Measurements from ENCODE around the gene ZNF689.

ZNF689 gene

DNA sequence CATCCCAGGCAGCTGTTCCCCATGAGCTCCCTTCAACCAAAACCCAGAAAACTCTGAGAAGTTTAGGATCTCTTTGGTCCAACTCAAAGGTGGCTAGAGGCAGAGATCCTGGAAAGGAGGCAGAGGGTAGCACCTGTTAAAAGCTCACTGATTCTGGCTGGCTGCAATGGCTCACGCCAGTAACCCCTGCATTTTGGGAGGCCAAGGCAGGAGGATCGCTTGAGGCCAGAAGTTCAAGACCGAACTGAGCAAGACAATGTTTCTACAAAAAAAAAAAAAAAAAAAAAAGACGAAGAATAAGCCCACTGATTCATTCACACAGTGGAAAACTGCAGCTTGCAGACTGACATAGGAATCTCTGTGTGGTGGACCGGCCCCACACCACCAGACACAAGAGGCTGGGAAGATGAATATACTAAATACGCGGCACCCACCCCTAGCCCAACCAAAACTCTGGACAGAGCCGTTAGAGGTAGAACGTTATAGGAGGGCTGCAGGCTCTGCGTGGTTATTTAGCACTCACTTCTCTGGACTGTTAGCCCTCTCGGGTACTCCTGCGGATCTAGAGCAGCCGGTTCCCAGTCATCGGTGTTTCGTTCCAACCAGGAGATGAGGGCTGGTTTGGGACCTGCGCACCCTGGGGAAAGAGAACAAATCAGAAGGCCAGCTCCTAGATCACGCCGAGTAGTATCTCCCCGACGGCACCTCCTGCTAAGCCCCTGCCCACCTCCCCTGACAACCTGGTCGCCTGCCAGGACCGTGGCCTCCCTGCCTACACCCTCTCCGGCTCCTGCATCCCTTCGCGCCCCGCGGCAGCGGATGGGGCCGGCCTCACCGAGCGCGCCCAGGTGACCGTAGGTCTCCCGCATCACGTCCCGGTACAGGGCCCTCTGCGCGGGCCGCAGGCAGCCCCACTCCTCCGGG lies 925 bp downstream of the ZNF689 start:
- in situ Hi-C loops (cut with MboI; ENCODE audit: low pct_unique_long_range_greater_than_20kb, low sequenced_read_pairs, unreplicated experiment), result loop anchor here (10.0 to 25.0 kb wide), 2 partner anchors 174 to 497 kb away; partner anchors contain the start of genes DCTPP1, GDPD3 and MAPK3
- peak; percentile 64 for DNase-seq (ENCODE audit: low spot score)
- TF ChIP-seq, protein P1, sequence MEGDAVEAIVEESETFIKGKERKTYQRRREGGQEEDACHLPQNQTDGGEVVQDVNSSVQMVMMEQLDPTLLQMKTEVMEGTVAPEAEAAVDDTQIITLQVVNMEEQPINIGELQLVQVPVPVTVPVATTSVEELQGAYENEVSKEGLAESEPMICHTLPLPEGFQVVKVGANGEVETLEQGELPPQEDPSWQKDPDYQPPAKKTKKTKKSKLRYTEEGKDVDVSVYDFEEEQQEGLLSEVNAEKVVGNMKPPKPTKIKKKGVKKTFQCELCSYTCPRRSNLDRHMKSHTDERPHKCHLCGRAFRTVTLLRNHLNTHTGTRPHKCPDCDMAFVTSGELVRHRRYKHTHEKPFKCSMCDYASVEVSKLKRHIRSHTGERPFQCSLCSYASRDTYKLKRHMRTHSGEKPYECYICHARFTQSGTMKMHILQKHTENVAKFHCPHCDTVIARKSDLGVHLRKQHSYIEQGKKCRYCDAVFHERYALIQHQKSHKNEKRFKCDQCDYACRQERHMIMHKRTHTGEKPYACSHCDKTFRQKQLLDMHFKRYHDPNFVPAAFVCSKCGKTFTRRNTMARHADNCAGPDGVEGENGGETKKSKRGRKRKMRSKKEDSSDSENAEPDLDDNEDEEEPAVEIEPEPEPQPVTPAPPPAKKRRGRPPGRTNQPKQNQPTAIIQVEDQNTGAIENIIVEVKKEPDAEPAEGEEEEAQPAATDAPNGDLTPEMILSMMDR (IDR thresholded peaks at IDR 0.05; ENCODE audit: extremely low read depth, insufficient read depth, missing control alignments), result no peak

DNA sequence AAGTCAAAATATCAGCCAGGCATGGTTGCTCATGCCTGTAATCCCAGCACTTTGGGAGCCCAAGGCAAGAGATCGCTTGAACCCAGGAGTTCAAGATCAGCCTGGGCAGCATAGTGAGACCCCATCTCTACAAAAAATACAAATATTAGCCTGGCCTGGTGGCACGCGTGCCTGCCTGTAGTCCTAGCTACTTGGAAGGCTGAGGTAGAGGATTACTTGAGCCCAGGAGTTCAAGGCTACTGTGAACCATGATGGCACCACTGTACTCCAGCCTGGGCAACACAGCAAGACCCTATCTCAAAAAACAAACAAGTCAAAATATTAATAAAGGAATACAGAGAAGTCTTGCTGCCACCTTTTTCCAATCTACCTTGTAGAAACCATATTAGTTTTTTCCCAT lies 4.2 kb downstream of the ZNF689 start:
- in situ Hi-C loops (cut with MboI; ENCODE audit: low pct_unique_long_range_greater_than_20kb, low sequenced_read_pairs, unreplicated experiment), result loop anchor here (10.0 to 25.0 kb wide), 2 partner anchors 171 to 494 kb away; partner anchors contain the start of genes DCTPP1, GDPD3 and MAPK3
- TF ChIP-seq, protein P1 (IDR thresholded peaks at IDR 0.05; ENCODE audit: extremely low read depth, insufficient read depth, missing control alignments), result no peak
- no peak for DNase-seq (ENCODE audit: low spot score)

DNA sequence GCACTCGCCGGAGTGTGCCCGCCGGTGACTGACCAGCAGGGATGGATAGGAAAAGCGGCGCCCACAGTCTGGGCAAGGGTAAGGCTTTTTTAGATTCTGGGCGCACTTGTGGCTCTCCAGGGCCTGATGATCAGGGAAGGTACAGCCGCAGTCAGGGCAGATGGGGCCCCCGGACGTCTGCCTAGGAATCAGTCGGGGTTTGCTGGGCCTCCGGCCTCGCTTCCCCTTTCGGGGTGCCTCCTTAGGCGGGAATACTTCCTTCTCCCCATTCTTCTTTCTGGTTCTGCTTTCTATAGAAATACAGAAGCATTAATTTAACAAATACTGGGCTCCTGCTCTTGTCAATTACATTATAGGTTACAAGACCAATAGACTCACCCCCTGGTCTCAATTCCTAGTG lies 5.0 kb downstream of the ZNF689 start:
- DNase-seq (ENCODE audit: low spot score), result no peak
- in situ Hi-C loops (cut with MboI; ENCODE audit: low pct_unique_long_range_greater_than_20kb, low sequenced_read_pairs, unreplicated experiment), result loop anchor here (10.0 to 25.0 kb wide), 2 partner anchors 170 to 493 kb away; partner anchors contain the start of genes DCTPP1, GDPD3 and MAPK3
- TF ChIP-seq, protein P1 (IDR thresholded peaks at IDR 0.05; ENCODE audit: extremely low read depth, insufficient read depth, missing control alignments), result no peak

DNA sequence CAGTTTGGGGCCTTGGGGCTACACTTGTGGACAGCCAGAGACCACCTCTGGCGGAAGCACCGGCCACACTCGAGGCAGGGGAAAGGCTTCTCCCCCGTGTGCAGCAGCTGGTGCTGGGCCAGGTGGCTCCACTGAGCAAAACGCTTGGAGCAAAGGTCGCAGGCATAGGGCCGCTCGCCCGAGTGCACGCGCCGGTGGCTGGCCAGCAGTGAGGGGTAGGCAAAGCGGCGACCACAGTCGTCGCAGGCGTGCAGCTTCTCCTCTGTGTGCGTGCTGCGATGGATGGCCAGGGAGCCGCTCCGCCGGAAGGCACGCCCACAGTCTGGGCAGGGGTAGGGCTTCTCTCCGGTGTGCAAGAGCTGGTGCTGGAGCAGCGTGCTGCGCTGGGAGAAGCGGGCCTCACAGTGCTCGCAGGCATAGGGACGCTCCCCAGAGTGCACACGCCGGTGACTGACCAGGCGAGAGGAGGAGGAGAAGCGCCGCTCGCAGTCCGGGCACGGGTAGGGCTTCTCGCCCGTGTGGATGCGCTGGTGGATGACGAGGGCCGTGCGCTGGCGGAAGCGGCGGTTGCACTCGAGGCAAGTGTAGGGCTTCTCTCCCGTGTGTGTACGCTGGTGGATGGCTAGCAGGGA lies 5.8 kb downstream of the ZNF689 start:
- no peak for DNase-seq (ENCODE audit: low spot score)
- in situ Hi-C loops (cut with MboI; ENCODE audit: low pct_unique_long_range_greater_than_20kb, low sequenced_read_pairs, unreplicated experiment), result loop anchor here (10.0 to 25.0 kb wide), 2 partner anchors 170 to 492 kb away; partner anchors contain the start of genes DCTPP1, GDPD3 and MAPK3

DNA sequence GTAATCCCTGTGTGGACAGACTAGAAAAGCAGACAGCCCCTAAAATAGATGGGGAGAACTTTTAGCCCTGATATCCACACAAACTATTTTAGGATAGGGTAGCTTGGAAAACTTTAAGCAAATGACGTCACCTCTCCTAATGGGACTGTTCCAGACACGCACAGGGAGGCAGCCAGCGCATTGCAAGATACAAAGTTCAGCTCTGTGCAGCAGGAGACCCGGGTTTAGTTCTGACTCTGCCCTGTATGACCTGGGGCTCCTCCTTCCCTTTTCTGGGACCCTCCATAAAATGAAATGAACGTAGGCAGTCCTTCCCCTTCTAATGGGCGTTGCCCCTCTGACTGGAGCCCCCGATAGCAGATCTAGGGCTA lies 6.3 kb downstream of the ZNF689 start:
- TF ChIP-seq, protein P1 (IDR thresholded peaks at IDR 0.05; ENCODE audit: extremely low read depth, insufficient read depth, missing control alignments), result no peak
- in situ Hi-C loops (cut with MboI; ENCODE audit: low pct_unique_long_range_greater_than_20kb, low sequenced_read_pairs, unreplicated experiment), result loop anchor here (10.0 to 25.0 kb wide), 2 partner anchors 169 to 492 kb away; partner anchors contain the start of genes DCTPP1, GDPD3 and MAPK3
- DNase-seq (ENCODE audit: low spot score), result no peak

More for the DNA sequence above, 5.8 kb downstream of the ZNF689 start:
- TF ChIP-seq, protein P1 (IDR thresholded peaks at IDR 0.05; ENCODE audit: extremely low read depth, insufficient read depth, missing control alignments), result no peak

DNA sequence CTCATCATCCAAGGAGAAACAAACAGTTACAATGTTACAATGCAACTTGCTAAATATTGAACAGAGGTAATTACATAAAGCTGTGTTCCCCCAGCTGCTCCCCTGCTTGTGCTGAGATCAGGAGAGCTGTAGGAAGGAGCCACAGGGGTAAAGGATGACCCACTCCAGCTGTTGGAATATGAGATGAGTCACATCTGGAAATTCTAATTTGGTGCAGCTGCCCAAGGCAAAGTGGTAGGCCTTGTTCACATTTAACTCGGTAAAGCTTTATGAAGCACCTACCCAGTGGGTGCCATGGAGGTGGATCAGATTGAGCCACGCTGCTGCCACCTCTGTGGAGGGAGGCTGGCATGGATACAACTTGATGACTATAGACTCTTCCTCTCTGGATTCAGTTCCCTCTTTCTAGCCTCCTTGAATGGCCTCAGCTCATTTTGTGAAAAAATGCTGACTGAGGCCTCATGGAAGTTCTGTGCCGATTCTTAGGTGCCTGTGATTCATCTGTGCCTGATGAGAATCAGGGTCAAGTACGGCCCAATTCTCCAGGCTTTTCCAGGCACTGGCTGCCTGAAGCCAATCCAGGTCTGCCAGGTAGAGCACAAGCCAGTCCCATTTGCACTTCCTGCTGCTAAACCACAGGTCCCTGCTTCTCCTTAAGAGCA lies 7.4 kb downstream of the ZNF689 start:
- in situ Hi-C loops (cut with MboI; ENCODE audit: low pct_unique_long_range_greater_than_20kb, low sequenced_read_pairs, unreplicated experiment), result loop anchor here (10.0 to 25.0 kb wide), 2 partner anchors 168 to 490 kb away; partner anchors contain the start of genes DCTPP1, GDPD3 and MAPK3
- TF ChIP-seq, protein P1 (IDR thresholded peaks at IDR 0.05; ENCODE audit: extremely low read depth, insufficient read depth, missing control alignments), result no peak
- no peak for DNase-seq (ENCODE audit: low spot score)
